HepG2 (cell line): ENCODE measurements around the gene ITCH. TPM values are rescaled to one million over a fixed set of nuclear protein-coding genes. Genes with fewer than 3 reads are reported as not detected.
A peak's percentile ranks its signal among the peaks of the same experiment; 100 is the strongest.

Experiments
- ATAD3A ChIP-seq: sonication (generic); formaldehyde crosslinking; IDR thresholded peaks from 2 replicates; pipeline ENCODE4 v1.4.0; 2020; ENCODE audit warnings: missing genetic modification reagents
- CEBPB ChIP-seq: IDR thresholded peaks from 2 replicates; pipeline ENCODE4 v1.6.1; 2011; ENCODE audit warnings: low read depth, low read length, improper control_type of control experiment, borderline replicate concordance
- HNRNPUL1 ChIP-seq: fragments of 200-400 bp; formaldehyde crosslinking; IDR thresholded peaks from 2 replicates; pipeline ENCODE4 v1.6.1; 2017; ENCODE audit warnings: low read depth, mild to moderate bottlenecking, low read length, moderate library complexity
- KDM2A ChIP-seq: sonication (generic); formaldehyde crosslinking; IDR thresholded peaks from 2 replicates; pipeline ENCODE4 v1.4.0; 2020; ENCODE audit warnings: low read depth, missing genetic modification reagents, borderline replicate concordance
- KDM6A ChIP-seq: IDR thresholded peaks from 2 replicates; pipeline ENCODE4 v1.6.1; 2016; ENCODE audit warnings: low read depth
- NR2F6 ChIP-seq, 2 experiments: IDR thresholded peaks; 2 replicates each; pipeline ENCODE4 v1.6.1; 2016; ENCODE audit warnings: antibody characterized with exemption in 1 of 2, mild to moderate bottlenecking in 1 of 2
- RCOR2 ChIP-seq: IDR thresholded peaks from 2 replicates; pipeline ENCODE4 v1.6.1; 2016; ENCODE audit warnings: missing biosample characterization, missing genetic modification reagents
- SMYD3 ChIP-seq: sonication (generic); formaldehyde crosslinking; IDR thresholded peaks from 2 replicates; pipeline ENCODE4 v1.8.1; 2023; ENCODE audit warnings: mild to moderate bottlenecking, missing genetic modification reagents
- XBP1 ChIP-seq: sonication (generic); formaldehyde crosslinking; IDR thresholded peaks from 2 replicates; pipeline ENCODE4 v1.5.0; 2020; ENCODE audit warnings: missing genetic modification reagents
- ZFP82 ChIP-seq: sonication (generic); formaldehyde crosslinking; IDR thresholded peaks from 2 replicates; pipeline ENCODE4 v1.5.1; 2020; ENCODE audit warnings: mild to moderate bottlenecking, missing genetic modification reagents, borderline replicate concordance
- ZNF101 ChIP-seq: sonication (generic); formaldehyde crosslinking; IDR thresholded peaks from 2 replicates; pipeline ENCODE4 v1.4.0; 2020; ENCODE audit warnings: mild to moderate bottlenecking, low read depth, missing genetic modification reagents, borderline replicate concordance
- ZNF121 ChIP-seq: sonication (generic); formaldehyde crosslinking; IDR thresholded peaks from 2 replicates; pipeline ENCODE4 v1.5.0; 2020; ENCODE audit warnings: mild to moderate bottlenecking, missing genetic modification reagents
- ZNF143 ChIP-seq: sonication (generic); formaldehyde crosslinking; IDR thresholded peaks from 2 replicates; pipeline ENCODE4 v1.4.0; 2020; ENCODE audit warnings: missing genetic modification reagents
- ZNF30 ChIP-seq: sonication (generic); formaldehyde crosslinking; IDR thresholded peaks from 2 replicates; pipeline ENCODE4 v1.5.0; 2020; ENCODE audit warnings: mild to moderate bottlenecking, missing genetic modification reagents
- ZNF383 ChIP-seq: sonication (generic); formaldehyde crosslinking; IDR thresholded peaks from 2 replicates; pipeline ENCODE4 v1.4.0; 2020; ENCODE audit warnings: missing genetic modification reagents, mild to moderate bottlenecking, borderline replicate concordance
- ZNF614 ChIP-seq: IDR thresholded peaks from 2 replicates; pipeline ENCODE4 v1.6.1; 2018; ENCODE audit warnings: missing biosample characterization, missing genetic modification reagents, inconsistent platforms, borderline replicate concordance
- ZNF629 ChIP-seq: sonication (generic); formaldehyde crosslinking; conservative IDR thresholded peaks from 2 replicates; pipeline ENCODE4 v1.5.0; 2020; ENCODE audit warnings: missing genetic modification reagents
- ZNF709 ChIP-seq: sonication (generic); formaldehyde crosslinking; IDR thresholded peaks from 2 replicates; pipeline ENCODE4 v1.5.0; 2020; ENCODE audit warnings: mild to moderate bottlenecking, missing genetic modification reagents
- ZNF761 ChIP-seq: sonication (generic); formaldehyde crosslinking; conservative IDR thresholded peaks from 2 replicates; pipeline ENCODE4 v1.4.0; 2020; ENCODE audit warnings: mild to moderate bottlenecking, missing genetic modification reagents
- ZNF766 ChIP-seq: sonication (generic); formaldehyde crosslinking; IDR thresholded peaks from 2 replicates; pipeline ENCODE4 v1.5.0; 2020; ENCODE audit warnings: missing genetic modification reagents, borderline replicate concordance
- ZNF782 ChIP-seq: sonication (generic); formaldehyde crosslinking; IDR thresholded peaks from 2 replicates; pipeline ENCODE4 v1.4.0; 2020; ENCODE audit warnings: missing genetic modification reagents, mild to moderate bottlenecking, borderline replicate concordance
- ZSCAN9 ChIP-seq: IDR thresholded peaks from 2 replicates; pipeline ENCODE4 v1.6.1; 2016; ENCODE audit warnings: borderline replicate concordance
- polyA plus RNA-seq, 8 experiments: library from polyadenylated mRNA; depleted of rRNA in 3 of 8; stranded (reverse) in 7 of 8; unstranded in 1 of 8; fragments of >200 nt; fragmentation: Illumina TruSeq in 4 of 8; extraction: Trizol in 4 of 8; gene quantifications; 2 replicates each; pipeline versions ENCODE4 v1.2.1 to v1.2.3, GENCODE V29; 2011 to 2016; ENCODE audit warnings: low read depth in 4 of 8, missing spikeins in 1 of 8, mixed read lengths in 1 of 8; ENCODE audit not compliant: insufficient read depth in 1 of 8
- total RNA-seq, 5 experiments: library from RNA; depleted of rRNA; stranded (reverse); fragments of >200 nt; fragmentation: Illumina TruSeq; extraction: Trizol; gene quantifications; 2 replicates each; pipeline ENCODE4 v1.2.3, GENCODE V29; 2016; ENCODE audit warnings: low read depth in 1 of 5
- TF ChIP-seq, protein P1 (sequence below): IDR thresholded peaks from 2 replicates; pipeline ENCODE4 v1.6.1; 2012; ENCODE audit warnings: low read depth, low read length, improper control_type of control experiment
- TF ChIP-seq, protein P2 (sequence below): IDR thresholded peaks from 2 replicates; pipeline ENCODE4 v1.6.1; 2016
- TF ChIP-seq, protein P3 (sequence below): sonication (generic); formaldehyde crosslinking; IDR thresholded peaks from 2 replicates; pipeline ENCODE4 v1.4.0; 2020; ENCODE audit warnings: missing genetic modification reagents

The ITCH gene
- total and polyA plus RNA-seq, 2 of the 13 experiments (the other 11 are each of a cell fraction or from before 2014, with no cell fraction given) = 20.5 to 112 TPM

DNA sequence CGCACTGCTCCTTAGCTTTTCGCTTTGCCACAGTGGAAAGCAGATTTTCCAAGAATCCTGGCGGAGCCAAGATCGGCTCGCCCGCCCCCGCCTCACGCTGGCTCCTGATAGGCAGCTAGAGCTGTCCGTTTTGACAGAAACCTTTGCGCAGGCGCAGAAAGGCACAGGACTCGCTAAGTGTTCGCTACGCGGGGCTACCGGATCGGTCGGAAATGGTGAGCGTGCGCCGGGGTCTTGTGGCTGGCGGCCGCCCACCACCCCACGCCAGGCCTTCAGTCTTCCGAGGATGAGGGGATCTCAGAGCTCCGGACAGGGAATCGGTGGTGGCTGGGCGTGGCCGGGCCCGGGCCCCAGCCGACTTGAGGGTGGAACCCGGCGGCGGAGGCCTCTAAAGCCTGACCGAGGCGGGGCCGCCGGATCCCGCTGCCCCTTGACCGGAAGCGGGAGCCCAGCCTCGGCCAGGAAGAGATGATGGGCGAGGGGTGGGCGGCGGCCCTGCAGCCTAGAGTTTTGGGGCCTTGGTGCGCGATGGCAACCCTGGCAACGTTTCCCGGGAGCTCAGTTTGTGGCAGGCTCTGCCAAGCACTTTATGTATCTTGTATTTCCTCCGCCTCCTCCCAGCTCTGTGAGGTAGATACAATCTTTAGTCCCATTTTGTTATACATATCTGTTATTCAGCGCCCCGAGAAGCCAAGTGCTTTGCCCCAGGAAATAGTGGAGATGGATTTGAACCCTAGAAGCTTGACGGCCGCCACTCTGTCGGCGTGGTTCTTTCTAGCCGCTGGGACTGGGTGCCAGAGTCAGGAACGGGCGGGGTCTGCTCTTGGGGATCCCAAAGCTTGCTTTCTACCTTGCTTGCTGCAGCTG lies 153.4 kb downstream of the ITCH start, which contains the start of gene DYNLRB1 (continued):
- TF ChIP-seq, protein P1, sequence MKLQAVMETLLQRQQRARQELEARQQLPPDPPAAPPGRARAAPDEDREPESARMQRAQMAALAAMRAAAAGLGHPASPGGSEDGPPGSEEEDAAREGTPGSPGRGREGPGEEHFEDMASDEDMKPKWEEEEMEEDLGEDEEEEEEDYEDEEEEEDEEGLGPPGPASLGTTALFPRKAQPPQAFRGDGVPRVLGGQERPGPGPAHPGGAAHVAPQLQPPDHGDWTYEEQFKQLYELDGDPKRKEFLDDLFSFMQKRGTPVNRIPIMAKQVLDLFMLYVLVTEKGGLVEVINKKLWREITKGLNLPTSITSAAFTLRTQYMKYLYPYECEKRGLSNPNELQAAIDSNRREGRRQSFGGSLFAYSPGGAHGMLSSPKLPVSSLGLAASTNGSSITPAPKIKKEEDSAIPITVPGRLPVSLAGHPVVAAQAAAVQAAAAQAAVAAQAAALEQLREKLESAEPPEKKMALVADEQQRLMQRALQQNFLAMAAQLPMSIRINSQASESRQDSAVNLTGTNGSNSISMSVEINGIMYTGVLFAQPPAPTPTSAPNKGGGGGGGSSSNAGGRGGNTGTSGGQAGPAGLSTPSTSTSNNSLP = peak; percentile 8; the same call in 1 of the 2 replicates
- TF ChIP-seq ZNF709 (CRISPR knock-in tag) (peak; percentile 44; the same call in 1 of the 2 replicates), ZNF766 (CRISPR knock-in tag) (peak; percentile 68), KDM2A (peak; percentile 100), SMYD3 (CRISPR knock-in tag) (no peak), KDM6A (CRISPR knock-in tag) (0 out of 2 replicates have a peak, but pooled peaks have one; percentile 15), ZNF143 (CRISPR knock-in tag) (peak; percentile 49; the same call in 1 of the 2 replicates), NR2F6 (IDR thresholded peaks at IDR 0.05) (no peak), NR2F6 (CRISPR knock-in tag; IDR thresholded peaks at IDR 0.05) (peak; percentile 63), ZNF782 (CRISPR knock-in tag) (no peak; the same call in 1 of the 2 replicates), ZNF629 (CRISPR knock-in tag) (0 out of 2 replicates have a peak, but pooled peaks have one; percentile 11), ZFP82 (CRISPR knock-in tag) (no peak), HNRNPUL1 (no peak), ZNF101 (CRISPR knock-in tag) (no peak), XBP1 (CRISPR knock-in tag) (peak; percentile 83; the same call in 1 of the 2 replicates), CEBPB (no peak), ZSCAN9 (CRISPR knock-in tag) (peak; percentile 94), ZNF761 (no peak), ATAD3A (CRISPR knock-in tag) (0 out of 2 replicates have a peak, but pooled peaks have one; percentile 56), ZNF614 (CRISPR knock-in tag) (0 out of 2 replicates have a peak, but pooled peaks have one; percentile 71), ZNF383 (CRISPR knock-in tag) (peak; percentile 75; the same call in 1 of the 2 replicates), RCOR2 (CRISPR knock-in tag) (no peak; the same call in 1 of the 2 replicates), ZNF30 (CRISPR knock-in tag) (no peak; the same call in 1 of the 2 replicates), ZNF121 (CRISPR knock-in tag) (no peak)
- TF ChIP-seq, protein P2, sequence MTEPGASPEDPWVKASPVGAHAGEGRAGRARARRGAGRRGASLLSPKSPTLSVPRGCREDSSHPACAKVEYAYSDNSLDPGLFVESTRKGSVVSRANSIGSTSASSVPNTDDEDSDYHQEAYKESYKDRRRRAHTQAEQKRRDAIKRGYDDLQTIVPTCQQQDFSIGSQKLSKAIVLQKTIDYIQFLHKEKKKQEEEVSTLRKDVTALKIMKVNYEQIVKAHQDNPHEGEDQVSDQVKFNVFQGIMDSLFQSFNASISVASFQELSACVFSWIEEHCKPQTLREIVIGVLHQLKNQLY (CRISPR knock-in tag) = peak; percentile 42
- TF ChIP-seq, protein P3, sequence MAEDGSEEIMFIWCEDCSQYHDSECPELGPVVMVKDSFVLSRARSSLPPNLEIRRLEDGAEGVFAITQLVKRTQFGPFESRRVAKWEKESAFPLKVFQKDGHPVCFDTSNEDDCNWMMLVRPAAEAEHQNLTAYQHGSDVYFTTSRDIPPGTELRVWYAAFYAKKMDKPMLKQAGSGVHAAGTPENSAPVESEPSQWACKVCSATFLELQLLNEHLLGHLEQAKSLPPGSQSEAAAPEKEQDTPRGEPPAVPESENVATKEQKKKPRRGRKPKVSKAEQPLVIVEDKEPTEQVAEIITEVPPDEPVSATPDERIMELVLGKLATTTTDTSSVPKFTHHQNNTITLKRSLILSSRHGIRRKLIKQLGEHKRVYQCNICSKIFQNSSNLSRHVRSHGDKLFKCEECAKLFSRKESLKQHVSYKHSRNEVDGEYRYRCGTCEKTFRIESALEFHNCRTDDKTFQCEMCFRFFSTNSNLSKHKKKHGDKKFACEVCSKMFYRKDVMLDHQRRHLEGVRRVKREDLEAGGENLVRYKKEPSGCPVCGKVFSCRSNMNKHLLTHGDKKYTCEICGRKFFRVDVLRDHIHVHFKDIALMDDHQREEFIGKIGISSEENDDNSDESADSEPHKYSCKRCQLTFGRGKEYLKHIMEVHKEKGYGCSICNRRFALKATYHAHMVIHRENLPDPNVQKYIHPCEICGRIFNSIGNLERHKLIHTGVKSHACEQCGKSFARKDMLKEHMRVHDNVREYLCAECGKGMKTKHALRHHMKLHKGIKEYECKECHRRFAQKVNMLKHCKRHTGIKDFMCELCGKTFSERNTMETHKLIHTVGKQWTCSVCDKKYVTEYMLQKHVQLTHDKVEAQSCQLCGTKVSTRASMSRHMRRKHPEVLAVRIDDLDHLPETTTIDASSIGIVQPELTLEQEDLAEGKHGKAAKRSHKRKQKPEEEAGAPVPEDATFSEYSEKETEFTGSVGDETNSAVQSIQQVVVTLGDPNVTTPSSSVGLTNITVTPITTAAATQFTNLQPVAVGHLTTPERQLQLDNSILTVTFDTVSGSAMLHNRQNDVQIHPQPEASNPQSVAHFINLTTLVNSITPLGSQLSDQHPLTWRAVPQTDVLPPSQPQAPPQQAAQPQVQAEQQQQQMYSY (CRISPR knock-in tag) = peak; percentile 22; the same call in 1 of the 2 replicates
